HG03457 (cell line): ENCODE data around the gene SLC25A5.
"Not testable (repeated sequence)": the region's sequence is repeated elsewhere in the genome, so short reads cannot be mapped to it uniquely, and the experiment has no call there.

Source experiments
- ATAC-seq: cut with Tn5 transposase; IDR thresholded peaks from one replicate; pipeline ENCODE4 v1.9.1; 2021; ENCODE audit warnings: moderate number of reproducible peaks; ENCODE audit not compliant: unreplicated experiment

Gene SLC25A5

GRCh38 chrX:119475389-119476101, 7.3 kb downstream of the SLC25A5 start:
- ATAC-seq = no peak

DNA sequence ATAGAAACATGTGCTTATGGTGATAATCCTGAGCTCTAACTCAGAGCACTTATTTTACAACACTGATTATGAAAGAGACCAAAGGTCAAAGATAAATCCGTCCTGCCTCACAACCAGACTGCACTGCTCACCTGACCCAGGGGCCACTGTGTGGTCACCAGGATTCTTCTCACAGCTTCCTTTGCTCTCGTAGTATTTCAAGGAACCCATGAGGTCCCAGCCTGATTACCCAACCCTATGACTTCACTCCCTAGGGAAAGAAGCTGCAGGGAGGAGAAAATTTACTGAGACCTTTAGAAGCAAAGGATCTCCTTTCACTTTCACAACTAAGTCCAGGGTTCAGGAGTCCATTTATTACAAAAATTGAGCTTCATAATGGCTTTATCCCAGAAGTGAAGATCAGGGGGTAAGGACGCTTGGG, 9.6 kb downstream of the SLC25A5 start:
- no peak for ATAC-seq

DNA sequence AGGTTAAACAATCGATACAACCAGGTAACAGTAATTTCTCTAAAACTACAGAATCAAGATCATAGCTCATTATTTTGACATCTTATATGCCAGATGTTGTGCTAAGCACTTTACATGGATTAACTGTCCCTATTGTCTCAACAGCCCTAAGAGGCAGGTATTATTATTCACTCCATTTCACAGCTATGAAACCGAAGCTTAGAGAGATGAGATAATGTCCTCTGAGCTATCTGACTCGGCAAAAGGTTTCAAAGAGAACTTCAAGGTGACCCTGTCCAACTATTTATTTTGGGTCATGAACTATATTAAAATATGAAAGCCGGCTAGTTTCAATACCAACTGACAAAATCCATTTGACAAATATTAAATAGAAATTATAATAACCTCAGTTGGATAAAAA, 10.3 kb downstream of the SLC25A5 start:
- ATAC-seq = no peak

DNA sequence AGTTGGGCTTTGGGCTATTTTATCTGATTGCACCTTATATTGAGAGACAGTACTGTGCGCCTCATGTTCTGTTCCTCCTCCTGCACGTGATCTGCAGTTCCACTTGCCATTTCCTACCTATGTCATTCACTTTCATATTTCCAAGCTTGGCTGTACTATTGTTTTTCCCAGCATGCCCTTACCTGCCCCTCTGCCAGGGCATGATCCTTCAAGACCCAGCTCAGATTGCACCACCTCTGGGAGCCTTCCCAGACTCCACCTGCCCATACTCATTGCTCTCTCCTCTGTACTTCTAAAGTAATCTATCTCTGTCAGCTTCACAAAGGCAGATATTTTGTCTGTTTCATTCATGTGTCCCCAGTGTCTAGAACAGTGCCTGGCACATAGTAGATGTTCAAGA, 11.6 kb downstream of the SLC25A5 start:
- no peak for ATAC-seq

DNA sequence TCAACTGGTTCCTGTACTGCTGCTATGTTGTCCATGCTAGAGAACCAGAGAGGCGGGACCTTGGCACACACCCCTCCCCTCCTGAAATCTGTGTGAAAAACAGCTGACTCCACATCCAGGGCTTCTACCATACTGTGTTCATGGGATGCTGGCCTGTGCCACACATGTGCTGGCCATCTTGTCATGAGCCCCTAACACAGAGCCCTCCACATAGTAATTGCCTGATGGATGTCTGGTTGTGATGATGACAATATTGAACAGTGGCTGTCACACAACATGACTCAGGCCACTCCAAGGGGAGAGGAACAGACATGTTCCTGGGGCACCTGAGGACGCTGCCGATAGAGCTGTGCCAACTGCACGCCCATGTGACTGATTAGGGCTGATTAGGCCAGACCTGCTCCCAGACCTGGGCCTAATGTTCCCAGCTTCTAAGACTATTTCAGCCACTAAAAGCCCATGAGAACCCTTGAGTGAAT, 13.1 kb downstream of the SLC25A5 start:
- no peak for ATAC-seq

DNA sequence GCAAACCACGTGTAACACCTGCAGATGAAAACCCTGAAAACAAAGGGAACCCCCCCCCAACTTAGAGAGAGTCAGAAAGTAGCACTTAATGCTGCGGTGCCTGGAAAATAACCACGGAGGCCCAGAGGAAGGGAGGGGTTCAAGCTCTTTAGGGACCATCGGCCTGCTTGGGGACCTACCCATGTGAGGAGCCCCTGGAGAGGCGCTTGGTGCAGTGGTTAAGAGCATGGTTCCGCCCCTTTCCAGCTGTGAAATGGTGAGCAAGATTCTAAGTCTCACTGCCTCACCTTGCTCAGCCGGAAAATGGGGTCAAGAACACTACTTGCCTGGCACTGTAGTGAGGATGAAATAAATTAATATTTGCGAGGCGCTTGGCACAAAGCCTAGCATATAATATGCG, 13.8 kb downstream of the SLC25A5 start:
- no peak for ATAC-seq

DNA sequence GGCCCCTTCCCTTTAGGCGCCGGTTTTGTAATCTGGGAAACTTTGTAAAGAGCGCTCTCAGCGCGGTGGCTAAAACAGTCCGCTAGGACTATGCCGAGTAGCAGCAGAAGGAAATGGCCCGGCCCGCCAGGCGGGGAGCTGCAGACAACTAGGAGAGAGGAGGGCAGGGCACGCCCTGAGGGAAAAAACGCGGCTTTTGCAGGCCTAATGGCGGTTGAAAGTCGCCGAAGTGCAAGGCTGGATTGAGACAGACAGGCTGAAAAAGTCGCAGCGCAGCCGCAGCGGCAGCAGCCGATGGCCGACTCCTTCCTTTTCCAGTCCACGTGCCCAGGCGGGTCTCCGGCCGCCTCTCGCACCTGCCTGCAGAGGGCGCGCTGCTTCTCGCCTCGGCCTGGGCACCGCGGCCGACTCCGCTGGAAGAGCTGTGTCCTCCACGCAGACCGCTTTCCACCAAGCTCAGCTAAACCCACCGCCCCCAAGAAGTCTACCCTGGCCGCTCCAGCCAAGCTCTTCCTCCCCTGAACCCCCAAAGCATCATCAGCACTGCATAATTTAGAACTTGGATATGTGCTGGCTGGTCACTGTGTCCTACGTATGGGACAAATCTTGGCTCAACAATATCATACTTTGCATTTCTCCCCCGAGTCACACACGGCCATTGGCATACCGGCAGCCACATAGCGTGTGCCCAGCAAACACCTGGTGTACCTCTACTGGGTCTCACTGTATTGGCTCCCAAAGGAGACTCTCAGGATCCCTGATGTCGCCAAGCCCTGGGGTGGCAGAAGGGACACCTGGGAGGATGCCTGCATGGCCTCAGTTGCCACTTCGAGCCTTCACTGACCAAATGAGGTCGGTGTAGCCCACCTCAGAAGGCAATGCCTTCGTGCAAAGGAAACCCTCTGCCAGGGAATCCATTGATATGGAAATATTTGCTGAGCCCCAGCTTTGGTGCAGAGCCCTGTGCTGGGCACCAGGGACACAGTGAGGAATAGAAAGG, 14.5 kb downstream of the SLC25A5 start:
- no peak for ATAC-seq

- no peak for ATAC-seq
Measured at GRCh38 chrX:119486745-119487144, 18.5 kb downstream of the SLC25A5 start.

DNA sequence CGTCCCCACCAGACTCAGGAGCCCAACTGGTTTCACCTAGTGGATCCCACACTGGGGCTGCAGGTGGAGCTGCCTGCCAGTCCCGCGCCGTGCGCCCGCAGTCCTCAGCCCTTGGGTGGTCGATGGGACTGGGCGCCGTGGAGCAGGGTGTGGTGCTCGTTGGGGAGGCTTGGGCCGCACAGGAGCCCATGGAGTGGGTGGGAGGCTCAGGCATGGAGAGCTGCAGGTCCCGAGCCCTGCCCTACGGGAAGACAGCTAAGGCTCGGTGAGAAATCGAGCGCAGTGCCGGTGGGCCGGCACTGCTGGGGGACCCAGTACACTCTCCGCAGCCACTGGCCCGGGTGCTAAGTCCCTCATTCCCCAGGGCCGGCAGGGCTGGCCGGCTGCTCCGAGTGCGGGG, 19.5 kb downstream of the SLC25A5 start:
- not testable (repeated sequence) for ATAC-seq

GRCh38 chrX:119488749-119489148, 20.5 kb downstream of the SLC25A5 start:
- no peak for ATAC-seq

- ATAC-seq = no peak
Measured at GRCh38 chrX:119489212-119490074, 21.2 kb downstream of the SLC25A5 start.

GRCh38 chrX:119492463-119492862, 24.2 kb downstream of the SLC25A5 start:
- ATAC-seq = no peak

DNA sequence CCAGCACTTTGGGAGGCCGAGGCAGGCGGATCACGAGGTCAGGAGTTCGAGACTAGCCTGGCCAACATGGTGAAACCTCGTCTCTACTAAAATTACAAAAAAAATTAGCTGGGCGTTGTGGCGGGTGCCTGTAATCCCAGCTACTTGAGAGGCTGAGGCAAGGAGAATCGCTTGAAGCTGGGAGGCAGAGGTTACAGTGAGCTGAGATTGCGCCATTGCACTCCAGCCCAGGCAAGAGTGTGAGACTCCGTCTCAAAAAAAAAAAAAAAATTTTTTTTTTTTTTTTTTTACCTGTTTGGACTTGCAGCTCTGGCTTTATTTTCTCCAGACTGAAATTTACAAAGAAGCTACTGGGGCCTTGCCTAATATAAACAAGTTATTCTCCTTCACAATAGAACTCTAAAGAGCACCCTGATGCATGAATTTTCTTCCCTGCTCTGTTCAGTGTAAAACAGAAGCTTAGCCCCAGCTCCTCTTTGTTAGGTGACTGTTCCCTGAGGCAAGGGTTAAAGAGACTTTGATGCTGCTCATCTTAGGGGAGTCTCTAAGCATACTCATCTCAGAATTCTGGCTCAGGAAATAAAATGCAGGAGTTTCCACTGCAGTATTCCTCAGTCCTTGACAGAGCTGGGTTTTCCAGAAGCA, 25.7 kb downstream of the SLC25A5 start:
- ATAC-seq = not testable (repeated sequence)

- ATAC-seq = no peak
Measured at GRCh38 chrX:119495734-119496726, 27.8 kb downstream of the SLC25A5 start.

GRCh38 chrX:119497185-119497584, 28.9 kb downstream of the SLC25A5 start:
- ATAC-seq = no peak

DNA sequence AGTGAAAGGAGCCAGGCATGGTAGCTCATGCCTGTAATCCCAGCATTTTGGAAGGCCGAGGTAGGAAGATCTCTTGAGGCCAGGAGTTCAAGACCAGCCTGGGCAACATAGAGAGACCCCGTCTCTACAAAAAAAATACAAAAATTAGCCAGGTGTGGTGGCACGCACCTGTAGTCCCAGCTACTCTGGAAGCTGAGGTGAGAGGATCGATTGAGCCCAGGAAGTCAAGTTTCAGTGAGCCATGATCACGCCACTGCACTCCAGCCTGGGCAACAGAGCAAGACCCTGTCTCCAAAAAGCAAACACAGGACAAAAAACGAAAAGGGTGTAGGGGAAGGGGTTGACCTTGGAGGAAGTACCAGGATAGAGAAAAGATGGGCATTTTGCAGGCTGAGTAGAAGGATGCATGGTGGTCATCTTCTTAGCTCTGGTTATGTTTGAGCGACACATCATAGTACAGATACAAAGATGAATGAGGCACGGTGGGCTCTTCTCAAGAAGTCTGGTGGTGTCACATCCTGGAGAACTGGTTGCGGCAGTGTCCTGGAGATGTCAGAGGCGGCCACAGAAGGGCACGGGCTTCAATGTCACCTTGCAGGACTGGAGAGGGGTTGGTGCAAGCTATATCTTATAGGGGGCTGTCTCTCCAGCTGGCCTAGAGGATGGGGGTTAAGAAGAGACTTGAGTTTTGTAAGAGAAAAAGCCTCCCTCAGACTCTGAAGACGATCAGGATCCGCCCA, 32.0 kb downstream of the SLC25A5 start:
- no peak for ATAC-seq

GRCh38 chrX:119501511-119502148, 33.4 kb downstream of the SLC25A5 start:
- no peak for ATAC-seq
